GM18520 (cell line): ENCODE measurements around the gene PDE10A.
"Not testable (repeated sequence)": the region's sequence is repeated elsewhere in the genome, so short reads cannot be mapped to it uniquely, and the experiment has no call there.

Experiments used
- ATAC-seq: cut with Tn5 transposase; IDR thresholded peaks from one replicate; pipeline ENCODE4 v1.9.1; 2021; ENCODE audit not compliant: unreplicated experiment

The PDE10A gene

GRCh38 chr6:165558097-165558496 is 104.9 kb downstream of the PDE10A start:
- ATAC-seq: not testable (repeated sequence)

- ATAC-seq: no peak
Observed at GRCh38 chr6:165557674-165558073, 105.4 kb downstream of the PDE10A start.

DNA sequence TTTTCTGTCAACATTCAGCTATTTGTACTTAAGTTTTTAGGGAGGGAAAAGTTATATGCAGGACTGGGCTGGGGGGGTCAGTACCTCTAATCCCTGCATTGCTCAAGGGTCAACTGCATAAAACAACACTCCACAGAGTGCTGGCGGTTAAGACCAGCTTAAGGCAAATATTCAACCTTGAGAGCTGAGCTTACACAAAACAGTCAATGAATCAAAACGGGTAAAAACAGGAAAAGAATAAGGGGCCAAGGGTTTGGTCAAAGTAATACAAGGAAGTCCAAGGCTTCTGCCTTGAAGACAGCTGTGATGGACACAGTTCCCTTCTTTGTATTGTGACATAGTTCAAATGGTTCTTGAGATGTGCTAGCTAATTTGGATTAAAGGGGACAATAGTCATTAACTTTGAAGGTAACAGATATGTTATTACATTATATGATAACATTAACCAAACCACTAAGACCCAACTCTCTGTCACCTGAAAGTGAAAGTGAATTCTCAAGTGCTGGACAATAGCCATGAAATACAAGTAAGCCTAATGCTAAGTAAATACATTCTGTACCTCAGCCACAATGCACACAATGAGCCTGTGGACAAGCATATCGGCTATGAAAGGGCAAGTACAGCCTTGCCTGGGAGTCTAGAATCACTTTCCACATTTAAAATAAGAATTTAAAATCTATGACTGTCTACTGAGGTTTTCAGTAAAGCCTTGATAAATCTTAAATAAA is 106.8 kb downstream of the PDE10A start:
- no peak for ATAC-seq

DNA sequence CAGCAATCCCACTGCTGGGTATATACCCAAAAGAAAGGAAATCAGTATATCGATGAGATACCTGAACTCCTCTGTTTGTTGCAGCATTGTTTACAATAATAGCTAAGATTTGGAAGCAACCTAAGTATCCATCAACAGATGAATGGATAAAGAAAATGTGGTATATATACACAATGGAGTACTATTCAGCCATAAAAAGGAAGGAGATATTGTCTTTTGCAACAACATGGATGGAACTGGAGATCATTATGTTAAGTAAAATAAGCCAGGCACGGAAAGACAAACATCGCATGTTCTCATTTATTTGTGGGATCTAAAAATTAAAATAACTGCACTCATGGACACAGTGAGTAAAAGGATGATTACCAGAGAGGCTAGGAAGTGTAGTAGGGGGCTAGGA is 108.4 kb downstream of the PDE10A start:
- not testable (repeated sequence) for ATAC-seq

DNA sequence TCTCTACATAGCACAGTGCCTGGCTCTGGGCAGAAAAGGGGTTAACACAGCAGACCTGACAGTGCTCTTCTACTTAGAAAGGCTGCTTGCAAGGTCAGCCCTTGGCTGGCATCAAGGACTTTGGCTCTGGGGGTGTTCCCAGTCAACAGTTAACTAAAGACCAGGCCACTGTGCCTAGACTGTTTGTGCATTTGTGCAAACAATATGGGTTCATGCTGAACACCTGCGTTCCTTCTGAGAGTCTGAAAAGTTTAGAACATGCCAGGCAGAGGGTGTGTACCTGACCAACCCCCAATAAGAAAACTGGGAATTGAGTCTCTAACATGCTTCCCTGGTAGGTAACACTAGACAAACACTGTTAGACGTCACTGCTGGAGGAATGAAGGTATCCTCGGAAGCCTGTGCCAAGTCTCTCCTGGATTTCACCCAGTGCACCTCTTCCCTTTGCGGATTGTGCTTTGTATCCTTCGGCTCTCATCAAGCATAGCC is 110.7 kb downstream of the PDE10A start:
- ATAC-seq: no peak

GRCh38 chr6:165551828-165552227 is 111.2 kb downstream of the PDE10A start:
- ATAC-seq: no peak

DNA sequence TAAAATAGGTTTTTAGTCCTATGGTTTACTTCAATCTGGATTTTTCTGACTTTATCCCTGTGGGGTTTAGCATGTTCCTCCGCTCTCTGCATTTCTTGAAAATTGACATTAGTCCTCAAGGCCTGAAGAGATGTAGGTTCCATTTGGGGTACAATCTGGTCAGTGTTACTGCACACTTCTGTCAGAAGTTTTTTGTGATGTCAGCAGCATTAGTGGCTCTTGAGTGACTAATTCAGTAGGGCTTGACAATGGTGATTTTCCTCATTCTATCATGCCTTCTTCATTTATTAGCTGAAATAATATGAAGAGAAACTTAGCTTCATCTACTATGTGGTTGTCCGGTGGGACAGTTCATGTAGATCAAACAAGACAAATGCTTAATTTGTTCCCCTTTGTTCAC is 114.6 kb downstream of the PDE10A start:
- ATAC-seq: no peak

GRCh38 chr6:165545806-165546205 is 117.2 kb downstream of the PDE10A start:
- no peak for ATAC-seq

DNA sequence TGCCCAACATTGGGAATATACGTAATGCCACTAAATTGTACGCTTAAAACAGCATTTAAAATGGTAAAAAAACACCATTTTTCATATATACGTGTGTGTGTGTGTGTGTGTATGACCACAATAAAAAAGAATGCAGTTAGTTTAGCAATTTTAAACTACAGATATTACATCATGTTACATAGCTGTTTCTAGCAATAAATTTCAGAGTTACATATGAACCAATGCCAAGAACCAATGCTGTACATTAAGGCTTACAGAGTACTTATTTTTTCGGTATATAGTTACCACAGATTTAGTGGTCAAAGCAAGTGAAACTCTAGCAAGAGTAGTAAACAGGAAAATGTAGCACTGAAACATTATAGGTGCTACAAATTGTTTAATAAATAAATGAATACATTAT is 119.3 kb downstream of the PDE10A start:
- ATAC-seq: no peak

GRCh38 chr6:165536911-165537310 is 126.1 kb downstream of the PDE10A start:
- ATAC-seq: no peak

- no peak for ATAC-seq
Observed at GRCh38 chr6:165519316-165519715, 143.7 kb downstream of the PDE10A start.

GRCh38 chr6:165515963-165516624 is 146.9 kb downstream of the PDE10A start:
- ATAC-seq: no peak

GRCh38 chr6:165514621-165515020 is 148.4 kb downstream of the PDE10A start:
- no peak for ATAC-seq

DNA sequence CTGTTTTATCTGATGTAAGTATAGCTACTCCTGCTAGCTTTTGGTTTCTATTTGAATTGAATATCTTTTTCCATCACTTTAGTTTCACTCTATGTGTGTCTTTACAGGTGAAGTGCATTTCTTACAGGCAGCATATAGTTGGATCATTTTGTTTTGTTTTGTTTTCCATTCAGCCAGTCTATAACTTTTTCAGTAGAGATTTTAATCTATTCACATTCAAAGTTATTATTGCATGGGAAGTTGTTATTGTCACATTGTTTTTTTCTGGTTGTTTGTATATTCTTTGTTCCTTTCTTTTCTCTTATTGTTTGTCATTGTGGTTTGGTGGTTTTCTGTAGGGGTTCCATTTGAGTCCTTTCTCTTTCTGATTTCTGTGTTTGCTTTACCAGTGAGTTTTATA is 151.2 kb downstream of the PDE10A start:
- peak; percentile 95 for ATAC-seq

DNA sequence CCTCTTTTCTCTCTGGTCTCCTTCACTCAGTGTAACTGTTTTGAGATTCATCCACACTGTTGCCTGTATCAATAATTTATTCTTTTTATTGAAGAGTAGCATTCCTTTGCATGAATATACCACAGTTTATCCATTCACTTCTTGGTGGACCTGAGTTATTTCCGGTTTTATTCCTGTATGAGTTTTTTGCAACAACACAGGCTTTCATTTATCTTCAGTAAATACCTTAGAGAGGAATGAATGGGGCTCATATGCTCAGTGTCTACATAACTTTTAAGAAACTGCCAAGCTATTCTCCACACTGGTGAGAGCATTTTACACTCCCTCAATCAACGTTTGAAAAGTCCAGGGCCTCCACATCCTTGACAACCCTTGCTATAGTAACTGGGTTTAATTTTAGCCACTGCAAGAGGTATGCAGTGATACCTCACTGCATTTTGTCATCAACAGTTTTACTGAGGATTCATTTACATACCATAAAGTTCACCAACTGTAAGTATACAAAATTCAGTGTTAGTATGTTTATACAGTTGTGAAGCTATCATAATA is 154.6 kb downstream of the PDE10A start:
- no peak for ATAC-seq

DNA sequence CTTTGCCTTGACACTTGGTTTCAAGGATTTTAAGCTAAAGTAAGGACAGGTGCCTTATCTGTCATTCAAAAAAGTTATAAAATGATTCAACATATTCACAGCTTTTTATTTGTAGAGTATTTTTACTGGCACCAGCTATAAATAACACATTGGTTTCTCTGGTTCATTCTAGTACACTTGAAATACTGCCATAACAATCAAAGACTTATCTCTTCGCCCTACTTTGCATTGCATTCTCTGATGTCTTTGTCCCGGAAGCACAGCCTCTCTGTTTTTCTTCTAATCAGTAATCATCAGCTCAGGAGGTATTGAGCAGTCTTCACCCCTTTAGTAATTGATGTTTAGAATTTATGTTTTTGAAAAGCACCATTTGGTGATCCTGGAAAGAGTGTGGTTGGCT is 156.4 kb downstream of the PDE10A start:
- ATAC-seq: no peak

DNA sequence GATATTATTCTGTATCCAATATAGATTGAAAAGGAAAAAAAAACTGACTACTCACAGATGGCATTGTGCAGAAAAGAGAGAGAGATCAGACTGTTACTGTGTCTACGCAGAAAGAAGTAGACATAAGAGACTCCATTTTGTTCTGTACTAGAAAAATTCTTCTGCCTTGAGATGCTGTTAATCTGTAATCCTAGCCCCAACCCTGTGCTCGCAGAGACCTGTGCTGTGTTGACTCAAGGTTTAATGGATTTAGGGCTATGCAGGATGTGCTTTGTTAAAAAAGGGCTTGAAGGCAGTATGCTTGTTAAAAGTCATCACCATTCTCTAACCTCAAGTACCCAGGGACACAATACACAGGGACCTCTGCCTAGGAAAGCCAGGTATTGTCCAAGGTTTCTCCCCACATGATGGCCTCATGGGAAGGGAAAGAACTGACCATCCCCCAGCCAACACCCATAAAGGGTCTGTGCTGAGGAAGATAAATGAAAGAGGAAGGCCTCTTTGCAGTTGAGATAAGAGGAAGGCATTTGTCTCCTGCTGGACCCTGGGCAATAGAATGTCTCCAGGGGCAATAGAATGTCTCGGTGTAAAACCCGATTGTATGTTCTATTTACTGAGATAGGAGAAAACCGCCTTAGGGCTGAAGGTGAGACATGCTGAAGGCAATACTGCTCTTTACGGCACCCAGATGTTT is 162.7 kb downstream of the PDE10A start:
- ATAC-seq: not testable (repeated sequence)

- ATAC-seq: no peak
Observed at GRCh38 chr6:165497472-165497871, 165.6 kb downstream of the PDE10A start.

DNA sequence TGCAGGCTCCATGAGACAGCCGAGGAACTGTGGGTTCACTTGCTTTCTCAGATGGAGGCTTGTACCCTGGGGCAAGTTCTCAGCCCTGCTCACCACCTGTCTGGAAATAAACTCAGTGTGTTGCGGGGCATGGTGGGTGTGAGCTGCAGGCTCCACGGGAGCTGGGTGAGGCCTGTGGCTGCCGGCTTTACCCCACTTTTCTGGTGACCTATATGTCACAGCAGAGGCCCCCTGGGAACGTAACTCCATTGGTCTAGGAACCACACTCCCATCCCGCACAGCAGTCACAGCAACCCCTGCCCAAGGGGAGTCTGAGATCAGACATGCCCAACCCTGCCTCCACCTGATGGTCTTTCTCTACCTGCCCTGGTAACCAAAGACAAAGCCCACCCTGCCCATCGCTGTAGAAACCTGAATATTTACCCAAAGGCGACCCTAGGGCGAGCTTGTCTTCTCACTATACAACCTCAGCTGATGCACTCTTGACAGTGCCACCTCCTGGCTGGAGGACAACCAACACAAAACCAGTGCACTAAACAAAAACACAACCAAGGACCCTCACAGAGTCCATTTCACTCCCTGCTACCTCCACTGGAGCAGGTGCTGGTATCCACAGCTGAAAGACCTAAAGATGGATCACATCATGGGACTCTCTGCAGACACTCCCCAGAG is 174.3 kb downstream of the PDE10A start:
- ATAC-seq: no peak

GRCh38 chr6:165487950-165488349 is 175.1 kb downstream of the PDE10A start:
- no peak for ATAC-seq

- no peak for ATAC-seq
Observed at GRCh38 chr6:165487347-165487746, 175.7 kb downstream of the PDE10A start.
